NCI-H82 treated with DMSO at 0.1 percent for 48 hours (cell line): Measurements from ENCODE around the gene TCERG1.

ENCODE experiments used
- DNase-seq: peaks from one replicate; lab custom pipeline; 2025; ENCODE audit not compliant: unreplicated experiment; lab: John Stamatoyannopoulos, UW

The TCERG1 gene

DNA sequence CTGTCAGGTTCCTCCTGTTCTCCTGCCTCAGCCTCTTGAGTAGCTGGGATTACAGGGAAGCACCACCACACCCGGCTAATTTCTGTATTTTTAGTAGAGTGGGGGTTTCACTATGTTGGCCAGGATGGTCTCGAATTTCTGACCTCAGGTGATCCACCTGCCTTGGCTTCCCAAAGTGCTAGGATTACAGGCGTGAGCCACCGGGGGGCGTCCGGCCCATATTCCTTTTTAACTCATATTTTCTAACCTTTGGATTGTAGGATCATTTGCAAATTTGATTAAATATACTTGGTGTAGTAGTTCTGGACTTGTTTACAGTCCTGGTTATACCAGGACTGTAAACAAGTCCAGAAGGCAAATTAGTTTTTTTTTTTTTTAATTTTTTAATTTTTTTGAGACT, 4.3 kb downstream of the TCERG1 start:
- no peak for DNase-seq

DNA sequence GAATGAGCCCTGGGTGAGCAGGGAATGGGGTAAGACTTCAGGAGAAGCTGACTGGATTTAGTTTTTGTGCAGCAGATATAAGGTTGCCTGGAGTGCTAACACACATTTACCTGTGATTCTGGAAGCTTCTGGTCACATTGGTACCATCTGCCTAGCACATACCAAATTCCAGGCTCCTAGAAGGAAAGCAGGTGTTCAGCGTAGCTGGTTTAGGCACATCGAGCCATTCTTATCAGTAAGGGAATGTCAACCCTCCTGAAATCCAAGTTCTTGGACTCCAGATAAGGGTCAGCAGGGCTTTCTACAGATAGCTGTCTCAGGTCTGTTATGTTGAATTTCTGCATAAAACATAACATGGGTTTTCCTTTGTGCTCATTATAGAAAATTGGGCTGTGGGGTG, 10.3 kb downstream of the TCERG1 start:
- DNase-seq = no peak

DNA sequence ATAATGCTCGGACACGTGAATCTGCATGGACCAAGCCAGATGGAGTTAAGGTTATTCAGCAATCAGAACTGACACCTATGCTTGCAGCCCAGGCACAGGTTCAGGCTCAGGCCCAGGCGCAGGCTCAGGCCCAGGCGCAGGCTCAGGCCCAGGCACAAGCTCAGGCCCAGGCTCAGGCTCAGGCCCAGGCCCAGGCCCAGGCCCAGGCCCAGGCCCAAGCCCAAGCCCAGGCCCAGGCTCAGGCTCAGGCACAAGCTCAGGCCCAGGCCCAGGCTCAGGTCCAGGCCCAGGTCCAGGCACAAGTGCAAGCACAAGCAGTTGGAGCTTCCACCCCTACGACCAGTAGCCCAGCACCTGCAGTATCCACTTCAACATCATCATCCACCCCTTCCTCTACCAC, 11.8 kb downstream of the TCERG1 start:
- DNase-seq = no peak

DNA sequence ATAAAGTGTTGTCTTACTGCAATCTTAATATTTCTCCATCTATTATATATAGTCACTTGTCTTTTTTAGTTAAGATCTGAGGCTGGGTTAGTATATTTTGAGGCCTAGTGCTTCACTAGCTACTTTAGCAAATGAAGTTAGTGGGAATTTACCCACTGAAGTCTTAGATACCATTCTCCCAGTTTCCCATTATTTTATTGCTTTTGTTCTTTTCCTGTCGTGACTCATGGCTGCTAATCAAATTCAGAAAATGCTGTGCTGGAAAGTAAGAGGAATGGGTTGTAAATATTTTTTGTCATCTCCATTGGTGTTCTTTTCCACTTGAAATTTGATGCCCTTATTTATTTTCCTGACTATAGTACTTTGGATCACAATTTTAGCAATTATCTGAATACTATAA, 14.2 kb downstream of the TCERG1 start:
- DNase-seq = no peak

DNA sequence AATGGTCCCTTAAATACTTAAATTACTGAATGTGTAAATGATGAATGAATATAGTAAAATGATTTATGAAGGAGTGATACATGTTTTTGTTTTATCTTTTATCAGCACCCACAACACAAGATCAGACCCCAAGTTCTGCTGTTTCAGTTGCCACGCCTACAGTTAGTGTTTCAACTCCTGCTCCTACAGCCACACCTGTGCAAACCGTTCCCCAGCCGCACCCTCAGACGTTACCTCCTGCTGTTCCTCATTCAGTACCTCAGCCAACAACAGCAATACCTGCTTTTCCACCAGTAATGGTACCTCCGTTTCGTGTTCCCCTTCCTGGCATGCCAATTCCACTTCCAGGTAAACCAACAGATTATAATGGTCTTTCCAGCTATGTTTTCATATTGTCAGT, 16.3 kb downstream of the TCERG1 start:
- no peak for DNase-seq

DNA sequence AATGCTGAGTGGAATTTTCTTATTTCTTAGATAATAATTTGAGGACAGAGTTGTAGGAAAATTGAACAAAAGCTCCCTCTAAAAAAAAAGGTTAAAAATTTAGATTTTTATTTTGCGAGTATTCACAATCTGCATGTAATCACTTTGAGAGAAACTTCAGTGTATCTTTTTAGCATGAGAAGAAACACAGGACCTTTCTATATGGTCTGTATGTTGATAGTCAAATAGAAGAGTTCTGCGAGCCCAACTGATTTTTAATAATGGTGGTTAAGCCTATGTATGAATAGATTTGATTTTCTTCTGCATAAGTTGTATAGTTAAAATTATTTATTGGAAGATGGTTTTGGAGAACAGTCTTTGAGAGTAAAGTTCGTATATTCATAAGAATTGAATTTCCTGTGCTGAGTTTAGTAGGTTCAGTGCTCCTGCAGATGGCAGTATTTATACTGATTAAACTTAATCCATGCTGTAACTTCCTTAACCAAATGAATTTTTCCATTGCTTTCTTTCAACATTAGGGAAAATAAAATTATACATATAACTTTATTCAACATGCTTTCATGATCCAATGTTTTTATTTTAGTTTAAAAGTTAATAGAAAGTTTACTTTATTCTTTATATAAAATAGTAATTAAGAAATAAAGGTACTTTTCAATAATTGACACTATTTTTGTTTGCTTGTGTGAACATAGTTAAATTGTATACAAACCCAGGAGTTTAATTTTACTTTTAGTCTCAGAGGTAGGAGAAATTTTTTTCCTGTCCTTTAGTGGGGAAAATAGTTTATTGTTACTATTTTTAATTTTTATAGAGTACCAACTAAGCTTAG, 19.6 kb downstream of the TCERG1 start:
- no peak for DNase-seq

DNA sequence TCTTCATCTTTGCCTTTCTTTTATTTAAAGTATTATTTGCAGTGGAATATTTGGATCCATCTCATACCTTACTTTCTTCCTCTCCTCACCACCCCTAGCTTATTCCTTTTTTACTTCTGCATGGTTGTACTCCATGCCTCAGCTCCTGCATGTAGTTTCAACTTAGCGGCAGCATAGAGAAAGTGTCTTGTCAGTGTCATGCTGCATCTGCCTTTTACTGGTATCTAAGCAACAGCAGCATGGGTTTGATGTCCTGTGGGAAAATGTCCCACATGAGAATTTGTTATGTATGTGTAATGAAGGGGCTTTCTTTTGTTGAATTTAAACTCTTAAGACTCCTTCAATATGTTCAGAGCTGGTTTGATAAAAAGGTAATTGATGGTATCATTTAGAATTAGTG, 20.6 kb downstream of the TCERG1 start:
- DNase-seq = no peak

DNA sequence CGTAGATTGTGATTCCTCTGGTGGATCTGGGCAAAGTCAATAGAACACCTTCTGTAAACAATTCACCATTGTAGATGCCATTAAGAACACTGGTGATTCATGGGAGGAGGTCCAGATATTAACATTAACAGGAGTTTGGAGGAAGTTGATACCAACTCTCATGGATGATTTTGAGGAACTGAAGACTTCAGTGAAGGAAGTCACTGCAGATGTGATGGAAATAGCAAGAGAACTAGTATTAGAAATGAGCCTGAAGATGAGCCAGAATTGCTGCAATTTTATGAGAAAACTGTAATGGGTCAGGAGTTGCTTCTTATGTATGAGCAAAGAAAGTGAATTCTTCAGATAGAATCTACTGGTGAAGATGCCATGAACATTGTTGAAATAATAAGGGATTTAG, 26.9 kb downstream of the TCERG1 start:
- no peak for DNase-seq

DNA sequence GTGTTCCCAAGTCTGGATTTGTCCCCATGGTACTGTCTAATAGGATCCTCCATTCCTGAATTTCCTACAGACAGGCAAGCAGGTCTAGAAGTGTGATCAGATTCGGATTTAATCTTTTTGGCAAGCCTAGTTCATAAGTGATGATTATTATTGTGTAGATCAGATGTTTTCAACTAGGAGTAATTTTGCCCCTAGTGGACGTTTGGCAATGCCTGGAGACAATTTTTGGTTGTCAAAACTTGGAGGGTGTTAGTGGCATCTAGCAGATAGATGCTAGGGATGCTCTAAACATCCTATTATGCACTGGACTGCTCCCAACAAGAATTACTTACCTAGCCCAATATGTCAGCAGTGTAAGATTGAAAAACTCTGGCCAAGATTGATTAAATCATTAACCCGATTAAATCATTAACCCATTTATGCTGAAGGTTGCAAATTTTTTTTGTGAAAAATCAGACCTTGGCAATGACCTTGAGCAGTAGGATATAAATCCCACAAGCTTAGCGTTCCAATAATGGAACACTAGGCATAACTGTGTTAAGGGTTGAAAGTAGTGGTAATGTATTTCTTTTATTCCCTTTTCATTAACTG, 28.2 kb downstream of the TCERG1 start:
- DNase-seq = no peak

DNA sequence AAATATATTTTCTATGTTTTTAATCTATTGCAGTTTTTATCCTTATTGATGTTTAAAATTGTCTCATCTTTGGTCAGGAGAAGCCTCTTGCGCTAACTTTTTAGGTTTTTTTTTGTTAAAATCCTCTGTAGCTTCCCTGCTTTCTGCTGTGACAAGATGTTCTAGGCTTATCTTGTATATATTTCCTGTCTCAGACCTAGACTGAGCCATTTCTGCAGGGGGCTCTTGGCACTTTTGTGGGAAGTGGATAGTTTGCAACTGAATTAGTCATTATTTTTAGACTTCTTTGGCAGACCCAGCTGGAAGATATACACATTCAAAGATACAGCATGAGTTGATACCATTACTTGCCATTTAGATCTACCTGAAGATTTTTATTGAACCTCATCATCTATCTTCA, 28.8 kb downstream of the TCERG1 start:
- no peak for DNase-seq

DNA sequence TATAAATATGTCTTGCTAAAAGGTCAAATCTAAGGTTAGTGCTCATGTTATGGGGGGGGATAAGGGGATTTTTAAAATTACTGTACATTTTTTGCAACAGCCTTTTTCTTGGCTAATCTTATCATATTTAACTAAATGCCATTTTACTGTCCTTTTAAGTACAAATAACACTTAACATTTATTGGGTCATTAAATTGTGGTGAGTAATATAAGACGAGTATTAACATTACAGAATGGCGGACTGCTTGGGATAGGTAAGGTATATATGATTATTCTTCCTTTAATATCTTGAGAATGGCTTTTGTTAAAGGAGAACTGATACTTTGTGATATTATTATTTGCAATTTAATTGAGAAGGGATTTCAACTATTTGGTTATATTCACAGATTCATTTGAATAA, 35.6 kb downstream of the TCERG1 start:
- no peak for DNase-seq

DNA sequence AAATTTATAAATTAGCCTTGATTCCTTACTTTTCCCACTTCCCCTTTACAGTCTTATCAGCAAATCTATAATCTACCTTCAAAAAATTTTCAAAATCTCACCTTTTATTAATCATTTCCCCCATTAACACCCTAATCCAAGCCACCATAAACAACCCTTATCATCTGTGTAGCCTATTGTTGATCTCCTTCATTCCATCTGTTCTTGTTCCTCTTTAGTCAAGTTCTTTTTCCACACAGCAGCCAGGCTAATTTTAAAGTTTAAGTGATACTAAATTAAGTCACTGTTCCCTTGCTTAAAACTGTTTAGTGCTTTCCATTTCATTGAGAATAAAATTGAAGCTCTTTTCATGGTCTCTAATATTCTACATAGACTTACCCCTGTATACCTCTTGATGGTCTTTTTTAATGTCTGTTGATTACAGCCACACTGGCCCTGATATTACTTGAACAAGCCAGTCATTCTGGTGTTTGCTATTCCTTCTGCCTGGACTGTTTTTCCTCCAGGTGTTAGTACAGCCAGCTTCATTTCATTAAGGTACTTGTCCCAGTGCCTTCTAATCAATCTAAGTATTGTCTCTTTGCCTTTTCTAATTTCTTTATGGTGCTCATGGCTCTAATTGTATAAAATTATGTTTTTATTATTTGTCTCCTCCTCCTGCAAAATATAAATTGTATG, 37.7 kb downstream of the TCERG1 start:
- no peak for DNase-seq

DNA sequence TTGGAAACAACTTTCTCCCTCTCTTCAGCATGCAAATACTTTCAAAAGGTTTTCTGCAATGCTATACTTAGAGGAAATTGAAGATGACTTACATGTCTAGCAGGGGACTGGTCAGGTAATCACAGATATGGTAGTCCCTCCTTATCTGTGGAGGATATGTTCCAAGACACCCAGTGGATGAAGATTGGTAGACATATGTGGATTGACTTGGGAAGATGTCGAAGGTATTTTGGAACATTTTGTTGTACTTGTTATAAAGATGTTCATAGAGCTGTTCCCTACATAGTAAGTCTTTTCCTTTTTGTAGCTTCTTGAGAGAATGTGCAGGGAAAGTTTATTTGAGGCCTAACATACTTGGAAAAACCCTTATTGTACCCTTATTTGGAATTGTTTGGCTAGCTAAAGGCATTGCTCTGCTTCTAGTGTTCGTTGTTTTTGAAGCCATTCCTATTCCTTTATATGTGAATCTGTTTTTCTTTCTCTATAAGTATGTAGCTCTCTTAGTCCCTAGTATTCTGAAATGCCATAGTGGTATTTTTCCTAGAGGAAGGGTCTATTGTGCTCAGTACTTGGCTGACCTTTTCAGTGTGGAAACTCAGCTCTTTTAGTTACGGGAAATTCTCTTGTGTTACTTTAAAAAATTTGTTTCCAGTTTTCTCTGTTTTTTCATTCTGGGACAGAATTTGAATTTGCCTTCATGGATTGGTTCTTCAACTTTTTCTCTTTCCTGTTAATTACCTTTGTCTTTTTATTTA, 43.1 kb downstream of the TCERG1 start:
- DNase-seq = no peak

DNA sequence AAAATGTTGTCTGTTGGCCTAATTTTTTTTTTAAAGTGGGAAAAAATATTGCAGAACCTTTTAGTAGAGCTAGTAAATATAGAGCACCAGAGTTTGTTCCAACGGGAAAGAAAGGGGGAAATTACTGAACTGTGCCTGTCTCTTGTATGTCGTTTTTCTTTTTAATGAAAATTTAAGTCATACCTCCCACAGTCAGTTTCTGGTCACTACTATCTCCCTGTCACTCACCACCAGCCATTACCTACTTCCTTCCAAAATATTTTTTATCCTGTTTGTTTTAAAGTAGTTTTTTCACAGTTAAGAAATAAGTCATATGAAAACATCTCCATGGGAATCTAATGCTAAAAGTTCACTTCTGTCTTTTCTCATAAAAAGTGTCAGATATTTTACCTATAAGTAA, 47.5 kb downstream of the TCERG1 start:
- DNase-seq = no peak

DNA sequence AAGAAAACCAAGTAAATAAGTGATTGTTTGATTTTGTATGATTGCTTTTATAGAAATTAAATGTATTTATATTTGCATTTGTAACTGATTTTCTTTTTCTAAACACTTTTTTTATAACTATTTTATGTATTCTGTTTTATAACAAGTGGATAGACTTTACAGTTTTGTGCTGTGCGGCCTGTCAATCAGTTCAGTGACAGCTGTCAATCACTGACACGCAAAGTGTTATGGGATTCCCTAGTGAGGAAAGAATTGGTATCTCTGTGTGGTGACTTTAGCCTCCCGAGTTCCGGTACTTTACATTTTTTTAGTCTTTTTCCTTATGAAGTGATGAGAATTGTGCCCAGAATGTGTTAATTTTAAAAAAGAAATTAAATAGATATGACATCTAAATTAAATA, 52.5 kb downstream of the TCERG1 start:
- no peak for DNase-seq

DNA sequence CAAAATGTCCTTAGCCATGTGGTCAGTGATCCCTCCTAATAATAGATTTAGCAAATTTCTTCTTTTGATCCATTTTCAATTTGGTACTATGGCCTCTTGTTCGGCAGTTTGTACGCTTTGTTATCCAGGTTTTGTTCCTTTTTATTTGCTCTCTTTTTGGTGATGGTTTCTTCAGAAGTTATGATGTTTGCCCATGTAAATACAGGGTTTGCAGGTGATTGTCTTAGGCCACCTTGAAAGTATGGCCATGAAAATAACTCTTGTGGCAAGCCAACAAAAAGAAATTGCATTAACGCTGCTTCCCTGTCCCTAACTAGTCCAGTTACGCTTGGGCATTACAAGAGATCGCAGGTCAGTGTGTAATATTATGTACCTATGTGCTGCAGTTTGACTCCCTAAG, 60.3 kb downstream of the TCERG1 start:
- DNase-seq = no peak

DNA sequence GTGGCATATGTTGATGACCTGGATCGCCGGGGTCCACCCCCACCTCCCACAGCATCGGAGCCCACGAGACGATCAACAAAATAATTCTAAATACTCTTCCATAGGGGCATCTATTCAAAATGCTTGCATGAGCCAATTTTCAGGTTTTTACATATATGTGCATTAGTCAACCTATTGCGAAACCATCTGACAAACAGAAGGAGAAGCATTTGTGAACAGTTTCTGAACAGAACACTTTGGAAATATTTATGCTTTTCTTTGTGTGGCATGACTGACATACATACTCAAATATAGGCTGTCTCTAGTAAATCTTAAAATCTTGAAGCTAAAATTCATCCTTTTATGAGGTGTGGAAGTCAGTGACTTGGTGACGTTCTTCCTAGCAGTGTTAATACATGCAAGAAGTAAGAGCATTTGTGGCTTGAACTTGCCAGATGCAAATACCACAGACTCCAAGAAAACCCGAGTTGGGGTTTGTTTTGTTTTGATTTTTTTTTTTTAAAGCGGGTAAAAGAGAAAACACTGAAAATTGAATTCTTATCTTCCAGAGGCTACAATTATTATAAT, 63.5 kb downstream of the TCERG1 start:
- DNase-seq = no peak

DNA sequence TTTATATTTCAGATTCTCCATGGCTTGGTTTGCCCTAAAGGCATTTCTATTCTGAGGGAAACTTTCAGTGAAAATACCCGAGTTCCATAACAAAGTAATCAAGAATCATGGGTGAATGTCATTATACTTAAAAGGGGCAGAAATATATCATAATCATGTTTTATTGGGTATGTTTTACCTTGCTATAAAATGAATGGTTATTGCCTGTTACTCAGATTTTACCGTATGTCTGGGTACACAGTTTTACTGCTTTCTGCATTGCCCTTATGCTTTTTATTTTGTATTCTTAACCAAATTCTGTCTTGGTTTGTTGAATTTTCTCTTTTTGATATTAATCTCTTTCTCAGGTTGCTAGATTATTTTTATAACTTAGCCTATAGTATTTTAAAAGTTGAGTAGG, 66.3 kb downstream of the TCERG1 start:
- no peak for DNase-seq

DNA sequence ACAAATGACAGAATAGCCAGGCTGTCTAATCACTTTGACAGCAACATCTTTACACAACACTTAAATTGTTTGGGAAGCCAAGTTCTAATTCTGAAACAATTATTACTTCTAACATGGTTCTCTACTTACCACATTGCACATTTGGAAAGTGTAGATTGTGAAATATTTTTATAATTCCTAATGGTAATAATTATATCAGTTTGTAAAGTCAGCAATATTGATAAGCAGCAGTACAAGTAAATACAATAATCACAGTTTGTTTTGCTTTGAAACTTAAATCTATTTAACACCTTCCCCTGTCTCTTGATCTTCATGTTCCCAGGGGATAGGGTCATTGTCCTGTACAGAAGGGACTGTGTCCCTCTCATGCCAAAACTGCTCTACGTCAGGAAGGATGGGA, 67.4 kb downstream of the TCERG1 start:
- no peak for DNase-seq

DNA sequence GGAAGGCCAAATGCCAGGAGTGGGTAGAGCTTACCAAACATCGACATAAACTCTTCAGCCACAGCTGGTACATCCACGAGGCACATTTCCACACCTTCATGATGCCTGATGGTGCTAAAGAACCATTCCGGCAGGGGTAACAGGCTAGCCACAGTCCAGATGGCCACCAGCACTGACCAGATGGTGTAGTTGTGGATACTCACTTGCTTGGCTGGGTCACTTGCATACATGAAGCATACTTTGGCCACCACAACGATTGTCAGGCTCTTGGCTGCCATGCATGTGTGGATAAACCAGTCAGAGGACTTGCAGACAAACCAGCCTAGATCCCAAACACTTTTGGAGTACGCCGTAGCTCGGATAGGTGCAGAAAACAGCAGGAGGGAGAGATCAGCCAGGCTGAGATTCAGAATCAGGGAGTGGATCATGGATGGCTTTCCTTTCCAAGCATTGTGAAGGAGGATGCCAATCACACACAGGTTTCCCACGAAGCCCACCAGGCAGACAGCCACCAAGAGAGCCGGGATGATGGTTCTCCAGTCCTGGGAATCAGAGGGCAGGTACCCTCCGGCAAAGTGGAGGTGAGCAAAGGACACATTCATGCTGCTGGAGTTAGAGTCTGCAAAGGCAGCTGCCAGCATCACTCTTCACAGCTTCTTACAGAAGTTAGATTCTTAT, 68.5 kb downstream of the TCERG1 start:
- DNase-seq = no peak

DNA sequence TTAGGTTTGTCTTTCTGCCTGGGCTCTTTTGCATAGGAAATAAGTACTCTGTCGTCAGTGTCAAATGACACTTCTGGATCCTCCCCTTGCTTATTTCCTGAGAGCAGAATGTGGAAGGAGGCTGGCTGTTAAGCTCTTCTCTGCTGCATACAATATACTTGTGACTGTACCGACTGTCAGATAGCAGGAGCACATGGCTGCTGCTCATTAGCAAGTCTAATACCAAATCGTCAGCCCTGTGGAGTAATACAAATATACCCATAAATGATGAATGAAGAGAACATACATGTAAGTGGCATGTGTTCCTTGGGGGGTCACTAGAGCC, 69.0 kb downstream of the TCERG1 start, which contains the start of gene GPR151:
Gene GPR151, minus strand, starts transcription at position 40 of the 325 bp plus-strand sequence. CDS start 77 bp downstream, outside the sequence.
- no peak for DNase-seq
